HFF-Myc (cell line): ENCODE results near the gene NTRK2.
"Not testable (repeated sequence)": the region's sequence is repeated elsewhere in the genome, so short reads cannot be mapped to it uniquely, and the experiment has no call there.

Experiments used
- DNase-seq: peaks from one replicate; pipeline ENCODE4 v3.0.0-alpha.2; 2011; ENCODE audit warnings: low read depth; ENCODE audit errors: extremely low read depth
- H3K4me3 ChIP-seq: replicated peaks from 2 replicates; pipeline ENCODE4 v1.5.1; 2011; ENCODE audit warnings: low read depth, mild to moderate bottlenecking, control low read depth, low read length
- TF ChIP-seq, protein P1 (sequence below): IDR thresholded peaks from 2 replicates; pipeline ENCODE4 v1.5.1; 2012; ENCODE audit warnings: mild to moderate bottlenecking, low read depth, low read length, control low read depth; ENCODE audit errors: missing control alignments

NTRK2 gene

DNA sequence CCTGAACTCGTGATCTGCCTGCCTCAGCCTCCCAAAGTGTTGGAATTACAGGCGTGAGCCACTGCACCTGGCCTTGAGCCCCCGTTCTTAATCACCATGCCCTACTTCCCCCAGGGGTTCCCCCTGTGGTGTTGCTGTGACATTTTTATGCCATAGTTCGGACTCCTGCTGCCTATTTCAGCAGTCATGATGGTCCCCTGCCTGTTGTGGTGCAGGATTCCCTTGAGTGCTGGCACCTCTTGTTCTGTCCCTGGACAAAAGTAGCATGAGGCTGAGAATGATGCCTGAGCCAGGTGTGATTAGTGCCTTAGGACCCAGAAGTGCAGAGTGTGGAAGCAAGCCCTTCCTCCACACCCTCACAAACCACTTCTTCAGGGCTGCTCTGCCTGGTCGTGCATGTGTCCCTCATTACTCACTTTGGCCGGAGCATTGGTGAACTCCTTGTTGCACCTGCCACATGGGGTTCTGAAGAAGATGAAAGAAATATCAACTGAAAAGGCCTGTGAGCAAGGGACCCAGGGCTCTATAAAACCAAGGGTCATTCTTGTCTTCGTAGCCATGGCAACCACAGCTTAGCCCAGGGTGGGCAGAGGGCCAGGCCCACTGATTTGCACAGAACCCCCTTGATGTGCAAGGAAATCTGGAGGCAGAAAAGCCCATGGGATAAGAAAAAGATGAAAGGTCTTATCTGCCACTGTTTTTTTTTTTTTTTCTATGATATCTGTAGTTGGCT, 228.0 kb downstream of the NTRK2 start:
- TF ChIP-seq, protein P1, sequence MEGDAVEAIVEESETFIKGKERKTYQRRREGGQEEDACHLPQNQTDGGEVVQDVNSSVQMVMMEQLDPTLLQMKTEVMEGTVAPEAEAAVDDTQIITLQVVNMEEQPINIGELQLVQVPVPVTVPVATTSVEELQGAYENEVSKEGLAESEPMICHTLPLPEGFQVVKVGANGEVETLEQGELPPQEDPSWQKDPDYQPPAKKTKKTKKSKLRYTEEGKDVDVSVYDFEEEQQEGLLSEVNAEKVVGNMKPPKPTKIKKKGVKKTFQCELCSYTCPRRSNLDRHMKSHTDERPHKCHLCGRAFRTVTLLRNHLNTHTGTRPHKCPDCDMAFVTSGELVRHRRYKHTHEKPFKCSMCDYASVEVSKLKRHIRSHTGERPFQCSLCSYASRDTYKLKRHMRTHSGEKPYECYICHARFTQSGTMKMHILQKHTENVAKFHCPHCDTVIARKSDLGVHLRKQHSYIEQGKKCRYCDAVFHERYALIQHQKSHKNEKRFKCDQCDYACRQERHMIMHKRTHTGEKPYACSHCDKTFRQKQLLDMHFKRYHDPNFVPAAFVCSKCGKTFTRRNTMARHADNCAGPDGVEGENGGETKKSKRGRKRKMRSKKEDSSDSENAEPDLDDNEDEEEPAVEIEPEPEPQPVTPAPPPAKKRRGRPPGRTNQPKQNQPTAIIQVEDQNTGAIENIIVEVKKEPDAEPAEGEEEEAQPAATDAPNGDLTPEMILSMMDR, result no peak
- no peak for DNase-seq
- H3K4me3 ChIP-seq, result no peak overlapping the region

DNA sequence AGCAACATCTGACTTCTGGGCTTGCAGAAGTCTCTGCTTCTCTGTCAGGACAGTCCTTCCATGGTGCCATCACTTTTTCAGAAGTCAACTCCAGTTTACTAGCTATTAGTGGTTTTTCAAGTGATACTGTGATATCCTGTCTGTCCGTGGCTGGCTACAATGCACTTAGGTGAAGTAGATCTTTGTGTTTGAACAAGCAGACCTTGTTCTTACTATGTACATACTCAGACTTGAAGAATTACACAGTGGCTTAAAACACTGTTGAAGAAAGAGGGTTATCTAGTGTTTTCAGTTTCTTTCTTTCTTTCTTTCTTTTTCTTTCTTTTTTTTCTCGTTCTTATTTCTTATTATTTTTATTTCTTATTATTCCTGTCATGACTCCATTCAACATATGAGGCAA, 228.7 kb downstream of the NTRK2 start:
- TF ChIP-seq, protein P1, result no peak
- no peak for DNase-seq
- no peak overlapping the region for H3K4me3 ChIP-seq

DNA sequence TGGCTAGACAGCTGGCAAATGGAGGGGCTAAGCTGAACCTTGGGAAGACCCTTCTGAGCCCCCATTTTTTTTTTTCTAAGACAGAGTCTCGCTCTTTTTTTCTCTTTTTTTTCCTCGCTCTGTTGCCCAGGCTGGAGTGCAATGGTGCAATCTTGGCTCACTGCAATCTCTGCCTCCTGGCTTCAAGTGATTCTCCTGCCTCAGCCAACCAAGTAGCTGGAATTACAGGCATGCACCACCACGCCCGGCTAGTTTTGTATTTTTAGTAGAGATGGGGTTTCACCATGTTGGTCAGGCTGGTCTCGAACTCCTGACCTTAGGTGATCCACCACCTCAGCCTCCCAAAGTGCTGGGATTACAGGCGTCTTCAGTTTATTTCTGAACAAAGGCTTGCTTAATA, 229.1 kb downstream of the NTRK2 start:
- DNase-seq, H3K4me3 ChIP-seq: not testable (repeated sequence)

DNA sequence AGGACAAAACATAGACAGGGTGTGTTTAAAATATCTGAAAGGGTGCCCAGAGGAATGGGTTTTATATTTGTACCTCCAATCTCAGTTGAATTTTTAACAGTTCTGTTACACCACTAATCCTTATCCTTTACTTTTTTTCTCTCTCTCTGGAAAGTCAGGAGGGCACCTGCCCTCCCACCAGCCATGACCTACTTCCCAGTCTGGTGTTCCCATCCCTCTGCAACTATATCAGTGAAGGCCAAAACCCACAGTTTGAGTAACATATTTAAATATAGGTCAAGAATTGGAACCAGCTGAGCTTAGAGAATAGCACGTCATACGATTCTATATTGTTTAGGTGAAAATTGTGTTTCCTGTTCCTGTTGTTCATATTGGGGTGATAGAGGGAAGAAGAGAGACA, 229.8 kb downstream of the NTRK2 start:
- DNase-seq, result no peak
- TF ChIP-seq, protein P1, result no peak
- no peak overlapping the region for H3K4me3 ChIP-seq

DNA sequence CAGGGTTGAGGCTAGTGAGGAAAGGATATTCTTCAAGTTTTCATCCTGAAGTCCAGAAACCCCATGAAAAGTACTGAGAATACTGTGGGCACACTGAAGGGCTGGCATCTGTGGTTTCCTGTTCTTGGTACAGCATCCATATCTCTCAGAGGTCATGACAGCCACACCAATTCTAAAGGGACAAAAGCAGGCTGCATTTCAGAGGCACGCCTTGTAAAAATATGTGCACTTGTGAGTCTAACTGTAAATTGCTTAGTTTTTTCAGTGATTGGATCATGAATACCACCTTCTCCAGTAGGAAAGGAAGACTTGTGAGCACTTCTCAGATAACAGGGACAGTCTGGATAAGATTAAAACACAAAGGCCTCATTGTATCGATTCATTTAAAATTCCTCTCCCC, 230.9 kb downstream of the NTRK2 start:
- DNase-seq, result no peak
- H3K4me3 ChIP-seq, result no peak overlapping the region
- TF ChIP-seq, protein P1, result no peak

DNA sequence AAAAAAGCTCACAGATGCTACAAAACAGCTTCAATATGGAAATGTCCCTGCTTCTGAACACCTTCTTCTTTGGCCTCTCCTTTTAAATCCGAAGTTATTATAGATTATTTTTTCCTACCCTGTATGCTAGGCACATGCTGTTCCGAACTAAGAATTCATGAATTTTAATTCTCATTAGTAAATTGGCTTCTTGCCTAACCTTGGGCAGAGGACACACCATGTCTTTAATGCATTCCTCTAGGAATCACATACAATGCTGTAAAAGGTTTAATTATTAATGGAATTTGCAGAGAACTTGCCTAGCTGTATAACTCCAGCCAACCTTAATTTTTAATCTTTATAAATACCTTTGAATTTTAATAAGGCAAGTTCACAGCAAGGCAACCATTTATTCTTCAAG, 234.4 kb downstream of the NTRK2 start:
- no peak overlapping the region for H3K4me3 ChIP-seq
- DNase-seq, result no peak
- TF ChIP-seq, protein P1, result no peak

DNA sequence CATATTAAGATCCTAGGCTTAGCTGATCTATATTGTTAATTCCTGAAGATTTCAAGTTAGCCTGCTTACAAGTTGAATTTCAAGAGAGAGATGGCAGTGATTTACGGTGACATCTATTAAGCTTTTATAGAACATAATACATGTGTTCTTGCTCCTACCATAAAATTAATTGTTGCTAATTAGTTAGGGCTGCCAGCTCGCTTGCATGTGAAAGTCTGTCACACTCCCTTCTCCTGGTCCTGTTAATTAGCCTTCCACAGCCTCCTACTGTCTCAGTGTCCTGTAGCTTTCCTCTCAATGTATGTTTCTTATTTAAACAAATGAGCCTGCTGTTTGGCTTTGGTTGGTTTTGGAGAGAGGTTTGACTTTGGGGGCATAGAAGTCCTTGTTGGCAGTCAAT, 247.2 kb downstream of the NTRK2 start:
- DNase-seq, result no peak

More for the DNA sequence above, 247.2 kb downstream of the NTRK2 start:
- no peak overlapping the region for H3K4me3 ChIP-seq
- TF ChIP-seq, protein P1, result no peak
